Loucy (cell line): Measurements from ENCODE around the gene TRIM56.
"Not testable (repeated sequence)": the region's sequence is repeated elsewhere in the genome, so short reads cannot be mapped to it uniquely, and the experiment has no call there.

Source experiments
- EZH2phosphoT487 ChIP-seq: fragments of 200-600 bp; IDR thresholded peaks from 2 replicates; pipeline ENCODE4 v1.6.1; 2018; ENCODE audit warnings: antibody characterized with exemption, mild to moderate bottlenecking, moderate library complexity, borderline replicate concordance
- TF ChIP-seq, protein P1 (sequence below): fragments of 200-600 bp; sonication (generic); conservative IDR thresholded peaks from 2 replicates; pipeline ENCODE4 v1.5.1; 2014; ENCODE audit warnings: mild to moderate bottlenecking, antibody characterized with exemption, low read length

DNA sequence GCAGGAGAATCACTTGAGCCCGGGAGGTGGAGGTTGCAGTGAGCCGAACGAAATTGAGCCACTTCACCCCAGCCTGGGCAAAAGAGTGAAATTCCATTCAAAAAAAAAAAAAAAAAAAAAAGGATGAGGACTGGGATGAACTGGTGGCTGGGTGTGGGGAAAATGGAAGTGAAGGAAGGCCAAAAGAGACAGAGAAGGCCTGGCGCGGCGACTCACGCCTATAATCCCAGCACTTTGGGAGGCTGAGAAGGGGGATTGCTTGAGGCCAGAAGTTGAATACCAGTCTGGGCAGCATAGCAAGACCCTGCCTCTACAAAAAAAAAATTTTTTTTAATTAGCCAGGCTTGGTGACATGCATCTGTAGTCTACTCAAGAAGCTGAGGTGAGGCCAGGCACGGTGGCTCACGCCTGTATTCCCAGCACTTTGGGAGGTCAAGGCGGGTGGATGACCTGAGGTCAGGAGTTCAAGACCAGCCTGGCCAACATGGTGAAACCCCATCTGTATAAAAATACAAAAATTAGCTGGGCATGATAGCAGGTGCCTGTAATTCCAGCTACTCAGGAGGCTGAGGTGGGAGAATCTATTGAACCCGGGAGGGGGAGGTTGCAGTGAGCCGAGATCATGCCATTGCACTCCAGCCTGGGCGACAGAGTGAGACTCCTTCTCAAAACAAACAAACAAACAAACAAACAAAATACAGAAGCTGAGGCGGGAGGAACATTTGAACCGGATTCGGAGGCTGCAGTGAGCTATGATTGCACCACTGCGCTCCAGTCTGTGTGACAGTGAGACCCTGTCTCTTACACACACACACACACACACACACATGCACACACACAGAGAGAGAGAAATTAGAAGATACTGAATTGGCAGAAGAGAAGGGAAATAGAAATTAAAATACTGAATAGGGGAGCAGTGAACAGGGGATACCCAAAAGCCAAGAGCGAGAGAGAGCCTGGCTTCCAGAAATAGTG is 47.6 kb downstream of the TRIM56 start:
- TF ChIP-seq, protein P1, sequence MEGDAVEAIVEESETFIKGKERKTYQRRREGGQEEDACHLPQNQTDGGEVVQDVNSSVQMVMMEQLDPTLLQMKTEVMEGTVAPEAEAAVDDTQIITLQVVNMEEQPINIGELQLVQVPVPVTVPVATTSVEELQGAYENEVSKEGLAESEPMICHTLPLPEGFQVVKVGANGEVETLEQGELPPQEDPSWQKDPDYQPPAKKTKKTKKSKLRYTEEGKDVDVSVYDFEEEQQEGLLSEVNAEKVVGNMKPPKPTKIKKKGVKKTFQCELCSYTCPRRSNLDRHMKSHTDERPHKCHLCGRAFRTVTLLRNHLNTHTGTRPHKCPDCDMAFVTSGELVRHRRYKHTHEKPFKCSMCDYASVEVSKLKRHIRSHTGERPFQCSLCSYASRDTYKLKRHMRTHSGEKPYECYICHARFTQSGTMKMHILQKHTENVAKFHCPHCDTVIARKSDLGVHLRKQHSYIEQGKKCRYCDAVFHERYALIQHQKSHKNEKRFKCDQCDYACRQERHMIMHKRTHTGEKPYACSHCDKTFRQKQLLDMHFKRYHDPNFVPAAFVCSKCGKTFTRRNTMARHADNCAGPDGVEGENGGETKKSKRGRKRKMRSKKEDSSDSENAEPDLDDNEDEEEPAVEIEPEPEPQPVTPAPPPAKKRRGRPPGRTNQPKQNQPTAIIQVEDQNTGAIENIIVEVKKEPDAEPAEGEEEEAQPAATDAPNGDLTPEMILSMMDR = not testable (repeated sequence)
- TF ChIP-seq EZH2phosphoT487 = not testable (repeated sequence)
